Endometrium (tissue), 2 donors: ENCODE data around the gene TEAD4.

ENCODE experiments used
- FAIRE-seq: peaks from 2 replicates; lab custom pipeline; 2012; peaks lifted over from hg19 to GRCh38; lab: Jason Lieb, UNC
- donor health status: control.
- donor health status: control.

The TEAD4 gene

GRCh38 chr12:2960996-2961616, 1.9 kb downstream of the TEAD4 start:
- no peak for FAIRE-seq

- no peak for FAIRE-seq
Observed at GRCh38 chr12:2961705-2962104, 2.5 kb downstream of the TEAD4 start.

GRCh38 chr12:2963154-2963759, 4.1 kb downstream of the TEAD4 start:
- FAIRE-seq = no peak

GRCh38 chr12:2963760-2964292, 4.6 kb downstream of the TEAD4 start:
- FAIRE-seq = no peak

- FAIRE-seq = no peak
Observed at GRCh38 chr12:2967651-2968050, 8.5 kb downstream of the TEAD4 start.

- no peak for FAIRE-seq
Observed at GRCh38 chr12:2970744-2971143, 11.5 kb downstream of the TEAD4 start.

GRCh38 chr12:2973566-2973965, 14.4 kb downstream of the TEAD4 start:
- FAIRE-seq = no peak

- no peak for FAIRE-seq
Observed at GRCh38 chr12:2974560-2974971, 15.4 kb downstream of the TEAD4 start.

- FAIRE-seq = no peak
Observed at GRCh38 chr12:2976581-2976996, 17.4 kb downstream of the TEAD4 start.

- FAIRE-seq = no peak
Observed at GRCh38 chr12:2977776-2978175, 18.6 kb downstream of the TEAD4 start.

GRCh38 chr12:2979806-2980205, 20.6 kb downstream of the TEAD4 start:
- FAIRE-seq = no peak

GRCh38 chr12:2980630-2981029, 21.4 kb downstream of the TEAD4 start:
- FAIRE-seq = no peak

- FAIRE-seq = no peak
Observed at GRCh38 chr12:2982361-2982760, 23.2 kb downstream of the TEAD4 start.

GRCh38 chr12:2984249-2984648, 25.1 kb downstream of the TEAD4 start:
- FAIRE-seq = no peak

- FAIRE-seq = no peak
Observed at GRCh38 chr12:2984698-2985097, 25.5 kb downstream of the TEAD4 start.

- no peak for FAIRE-seq
Observed at GRCh38 chr12:2986876-2987275, 27.7 kb downstream of the TEAD4 start.

- FAIRE-seq = no peak
Observed at GRCh38 chr12:2988494-2988893, 29.3 kb downstream of the TEAD4 start.

- no peak for FAIRE-seq
Observed at GRCh38 chr12:2992724-2993123, 33.5 kb downstream of the TEAD4 start.

GRCh38 chr12:2997989-2998670, 38.9 kb downstream of the TEAD4 start:
- no peak for FAIRE-seq

GRCh38 chr12:2998789-2999264, 39.6 kb downstream of the TEAD4 start:
- FAIRE-seq = no peak

GRCh38 chr12:2999265-2999841, 40.2 kb downstream of the TEAD4 start:
- FAIRE-seq = no peak

GRCh38 chr12:3000548-3001275, 41.5 kb downstream of the TEAD4 start:
- no peak for FAIRE-seq
